Measurements from ENCODE around the gene ASIC4.

The ASIC4 gene

GRCh38 chr2:219513787-219514186 is 495 bp upstream of the ASIC4 start:
- DNase-seq (ENCODE audit: extremely low read depth in 1 of 2, low read depth in 1 of 2) = no peak

- no peak for DNase-seq (ENCODE audit: extremely low read depth in 1 of 2, low read depth in 1 of 2)
Measured at GRCh38 chr2:219514836-219515235, 554 bp downstream of the ASIC4 start.

- no peak for DNase-seq (ENCODE audit: extremely low read depth in 1 of 2, low read depth in 1 of 2)
Measured at GRCh38 chr2:219515874-219516629, 1.8 kb downstream of the ASIC4 start.

- no peak for DNase-seq (ENCODE audit: extremely low read depth in 1 of 2, low read depth in 1 of 2)
Measured at GRCh38 chr2:219516888-219517287, 2.6 kb downstream of the ASIC4 start.

- DNase-seq (ENCODE audit: extremely low read depth in 1 of 2, low read depth in 1 of 2) = no peak
Measured at GRCh38 chr2:219517954-219518778, 3.9 kb downstream of the ASIC4 start.

GRCh38 chr2:219519526-219519916 is 5.2 kb downstream of the ASIC4 start:
- DNase-seq (ENCODE audit: extremely low read depth in 1 of 2, low read depth in 1 of 2) = no peak

GRCh38 chr2:219520079-219520478 is 5.8 kb downstream of the ASIC4 start:
- DNase-seq (ENCODE audit: extremely low read depth in 1 of 2, low read depth in 1 of 2) = no peak

- no peak for DNase-seq (ENCODE audit: extremely low read depth in 1 of 2, low read depth in 1 of 2)
Measured at GRCh38 chr2:219521066-219521880, 7.0 kb downstream of the ASIC4 start.

- DNase-seq (ENCODE audit: extremely low read depth in 1 of 2, low read depth in 1 of 2) = no peak
Measured at GRCh38 chr2:219522111-219523030, 8.1 kb downstream of the ASIC4 start.

GRCh38 chr2:219523031-219523671 is 8.9 kb downstream of the ASIC4 start:
- no peak for DNase-seq (ENCODE audit: extremely low read depth in 1 of 2, low read depth in 1 of 2)

GRCh38 chr2:219524817-219525216 is 10.5 kb downstream of the ASIC4 start:
- DNase-seq (ENCODE audit: extremely low read depth in 1 of 2, low read depth in 1 of 2) = no peak

- DNase-seq (ENCODE audit: extremely low read depth in 1 of 2, low read depth in 1 of 2) = no peak
Measured at GRCh38 chr2:219525533-219526232, 11.4 kb downstream of the ASIC4 start.

- no peak for DNase-seq (ENCODE audit: extremely low read depth in 1 of 2, low read depth in 1 of 2)
Measured at GRCh38 chr2:219526320-219527075, 12.2 kb downstream of the ASIC4 start.

- DNase-seq (ENCODE audit: extremely low read depth in 1 of 2, low read depth in 1 of 2) = no peak
Measured at GRCh38 chr2:219527076-219527394, 12.8 kb downstream of the ASIC4 start.

GRCh38 chr2:219527472-219527871 is 13.2 kb downstream of the ASIC4 start:
- no peak for DNase-seq (ENCODE audit: extremely low read depth in 1 of 2, low read depth in 1 of 2)

GRCh38 chr2:219530048-219530963 is 16.0 kb downstream of the ASIC4 start:
- peak; percentile 59 to 70 for DNase-seq (ENCODE audit: extremely low read depth in 1 of 2, low read depth in 1 of 2)

- no peak for DNase-seq (ENCODE audit: extremely low read depth in 1 of 2, low read depth in 1 of 2)
Measured at GRCh38 chr2:219531639-219532377, 17.5 kb downstream of the ASIC4 start.
